ENCODE measurements around the gene SPEF2.

DNA sequence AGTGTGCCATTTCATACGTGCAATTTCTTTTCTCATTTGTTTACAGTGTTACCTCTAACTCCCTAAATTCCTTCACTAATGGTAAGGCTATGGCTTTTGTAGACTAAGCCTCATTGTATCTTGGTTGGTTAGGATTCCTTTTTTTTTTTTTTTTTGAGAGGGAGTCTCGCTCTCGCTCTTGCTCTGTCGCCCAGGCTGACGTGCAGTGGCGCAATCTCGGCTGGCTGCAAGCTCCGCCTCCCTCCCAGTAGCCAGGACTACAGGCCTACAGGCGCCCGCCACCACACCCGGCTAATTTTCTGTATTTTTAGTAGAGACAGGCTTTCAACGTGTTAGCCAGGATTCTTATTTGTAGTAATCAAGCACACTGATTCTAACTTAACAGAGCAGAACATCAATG, 57.7 kb downstream of the SPEF2 start:
- TF ChIP-seq, protein P1, sequence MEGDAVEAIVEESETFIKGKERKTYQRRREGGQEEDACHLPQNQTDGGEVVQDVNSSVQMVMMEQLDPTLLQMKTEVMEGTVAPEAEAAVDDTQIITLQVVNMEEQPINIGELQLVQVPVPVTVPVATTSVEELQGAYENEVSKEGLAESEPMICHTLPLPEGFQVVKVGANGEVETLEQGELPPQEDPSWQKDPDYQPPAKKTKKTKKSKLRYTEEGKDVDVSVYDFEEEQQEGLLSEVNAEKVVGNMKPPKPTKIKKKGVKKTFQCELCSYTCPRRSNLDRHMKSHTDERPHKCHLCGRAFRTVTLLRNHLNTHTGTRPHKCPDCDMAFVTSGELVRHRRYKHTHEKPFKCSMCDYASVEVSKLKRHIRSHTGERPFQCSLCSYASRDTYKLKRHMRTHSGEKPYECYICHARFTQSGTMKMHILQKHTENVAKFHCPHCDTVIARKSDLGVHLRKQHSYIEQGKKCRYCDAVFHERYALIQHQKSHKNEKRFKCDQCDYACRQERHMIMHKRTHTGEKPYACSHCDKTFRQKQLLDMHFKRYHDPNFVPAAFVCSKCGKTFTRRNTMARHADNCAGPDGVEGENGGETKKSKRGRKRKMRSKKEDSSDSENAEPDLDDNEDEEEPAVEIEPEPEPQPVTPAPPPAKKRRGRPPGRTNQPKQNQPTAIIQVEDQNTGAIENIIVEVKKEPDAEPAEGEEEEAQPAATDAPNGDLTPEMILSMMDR (IDR thresholded peaks at IDR 0.05; ENCODE audit: poor library complexity, severe bottlenecking): no peak
- TF ChIP-seq EP300 (conservative IDR thresholded peaks at IDR 0.05; ENCODE audit: poor library complexity, severe bottlenecking): no peak
- TF ChIP-seq POLR2AphosphoS5 (IDR thresholded peaks at IDR 0.05): no peak
- TF ChIP-seq EZH2 (IDR thresholded peaks at IDR 0.05; ENCODE audit: borderline replicate concordance, insufficient read depth, low read length, poor library complexity, severe bottlenecking): no peak
- no peak for TF ChIP-seq TAF1 (IDR thresholded peaks at IDR 0.05; ENCODE audit: low read depth)
- TF ChIP-seq, protein P2, sequence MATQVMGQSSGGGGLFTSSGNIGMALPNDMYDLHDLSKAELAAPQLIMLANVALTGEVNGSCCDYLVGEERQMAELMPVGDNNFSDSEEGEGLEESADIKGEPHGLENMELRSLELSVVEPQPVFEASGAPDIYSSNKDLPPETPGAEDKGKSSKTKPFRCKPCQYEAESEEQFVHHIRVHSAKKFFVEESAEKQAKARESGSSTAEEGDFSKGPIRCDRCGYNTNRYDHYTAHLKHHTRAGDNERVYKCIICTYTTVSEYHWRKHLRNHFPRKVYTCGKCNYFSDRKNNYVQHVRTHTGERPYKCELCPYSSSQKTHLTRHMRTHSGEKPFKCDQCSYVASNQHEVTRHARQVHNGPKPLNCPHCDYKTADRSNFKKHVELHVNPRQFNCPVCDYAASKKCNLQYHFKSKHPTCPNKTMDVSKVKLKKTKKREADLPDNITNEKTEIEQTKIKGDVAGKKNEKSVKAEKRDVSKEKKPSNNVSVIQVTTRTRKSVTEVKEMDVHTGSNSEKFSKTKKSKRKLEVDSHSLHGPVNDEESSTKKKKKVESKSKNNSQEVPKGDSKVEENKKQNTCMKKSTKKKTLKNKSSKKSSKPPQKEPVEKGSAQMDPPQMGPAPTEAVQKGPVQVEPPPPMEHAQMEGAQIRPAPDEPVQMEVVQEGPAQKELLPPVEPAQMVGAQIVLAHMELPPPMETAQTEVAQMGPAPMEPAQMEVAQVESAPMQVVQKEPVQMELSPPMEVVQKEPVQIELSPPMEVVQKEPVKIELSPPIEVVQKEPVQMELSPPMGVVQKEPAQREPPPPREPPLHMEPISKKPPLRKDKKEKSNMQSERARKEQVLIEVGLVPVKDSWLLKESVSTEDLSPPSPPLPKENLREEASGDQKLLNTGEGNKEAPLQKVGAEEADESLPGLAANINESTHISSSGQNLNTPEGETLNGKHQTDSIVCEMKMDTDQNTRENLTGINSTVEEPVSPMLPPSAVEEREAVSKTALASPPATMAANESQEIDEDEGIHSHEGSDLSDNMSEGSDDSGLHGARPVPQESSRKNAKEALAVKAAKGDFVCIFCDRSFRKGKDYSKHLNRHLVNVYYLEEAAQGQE (IDR thresholded peaks at IDR 0.05; ENCODE audit: borderline replicate concordance): no peak

All from neural cell (in vitro differentiated cells).